Glutamatergic neuron (in vitro differentiated cells): Measurements from ENCODE around the gene FOXL3. TPM values are rescaled to one million over a fixed set of nuclear protein-coding genes. Genes with fewer than 3 reads are reported as not detected.

Experiments used
- DNase-seq: peaks from one replicate; pipeline ENCODE4 v3.0.0; 2022
- H3K27ac Mint-ChIP-seq: one replicate; pipeline ENCODE4 v1.8.0; 2020; ENCODE audit warnings: mild to moderate bottlenecking, mixed read lengths, inconsistent platforms; ENCODE audit not compliant: unreplicated experiment
- H3K27me3 Mint-ChIP-seq: one replicate; pipeline ENCODE4 v1.8.0; 2020; ENCODE audit warnings: mild to moderate bottlenecking, moderate library complexity, mixed read lengths, inconsistent platforms; ENCODE audit not compliant: unreplicated experiment
- H3K36me3 Mint-ChIP-seq: one replicate; pipeline ENCODE4 v1.8.0; 2020; ENCODE audit warnings: mild to moderate bottlenecking, mixed read lengths, inconsistent platforms; ENCODE audit not compliant: unreplicated experiment
- H3K4me1 Mint-ChIP-seq: one replicate; pipeline ENCODE4 v1.8.0; 2020; ENCODE audit warnings: mild to moderate bottlenecking, low read depth, mixed read lengths, inconsistent platforms; ENCODE audit not compliant: unreplicated experiment
- H3K4me3 Mint-ChIP-seq: one replicate; pipeline ENCODE4 v1.8.0; 2020; ENCODE audit warnings: mild to moderate bottlenecking, mixed read lengths, inconsistent platforms; ENCODE audit not compliant: unreplicated experiment
- H3K9me3 Mint-ChIP-seq: one replicate; pipeline ENCODE4 v1.8.0; 2020; ENCODE audit warnings: mild to moderate bottlenecking, moderate library complexity, mixed read lengths, inconsistent platforms; ENCODE audit not compliant: unreplicated experiment
- total RNA-seq: library from RNA; stranded (reverse); fragmentation: NEBNext Ultra II Directional; extraction: Animal tissue kit (Norgen Biotek cat#: 25700); gene quantifications from one replicate; pipeline ENCODE4 v1.2.1, GENCODE V29; 2021; ENCODE audit not compliant: unreplicated experiment
- TF ChIP-seq, protein P1 (sequence below): fragments of 200-600 bp; sonication (generic); IDR thresholded peaks from one replicate; pipeline ENCODE4 v1.5.0; 2021; ENCODE audit not compliant: partially characterized antibody, unreplicated experiment

Gene FOXL3
- total RNA-seq, 1 donor from 2014 or later: not detected

DNA sequence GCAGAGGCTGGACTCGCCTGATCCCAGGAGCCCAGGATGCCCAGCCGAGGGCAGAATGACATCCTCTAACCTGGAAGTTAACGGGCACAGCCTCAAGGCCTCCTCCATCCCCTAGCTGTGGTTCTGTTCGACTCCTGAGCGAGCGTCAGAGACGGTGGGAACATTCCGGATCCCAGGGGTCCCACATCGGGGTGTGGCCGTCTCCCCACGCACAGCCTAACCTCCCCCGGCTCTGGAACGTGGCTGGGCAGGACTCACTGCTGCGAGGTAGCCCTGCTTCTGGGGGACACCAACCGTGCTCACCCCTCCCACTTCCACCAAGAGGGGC, 8.4 kb downstream of the FOXL3 start:
- peaks cover 10% of the 10 kb centered on the region for H3K27me3 Mint-ChIP-seq
- no peak overlapping the region for H3K27ac Mint-ChIP-seq
- H3K36me3 Mint-ChIP-seq: no peaks in the 10 kb centered on the region
- no peak for DNase-seq
- no peaks in the 10 kb centered on the region for H3K4me1 Mint-ChIP-seq
- H3K4me3 Mint-ChIP-seq: no peak overlapping the region
- no peaks in the 10 kb centered on the region for H3K9me3 Mint-ChIP-seq
- TF ChIP-seq, protein P1, sequence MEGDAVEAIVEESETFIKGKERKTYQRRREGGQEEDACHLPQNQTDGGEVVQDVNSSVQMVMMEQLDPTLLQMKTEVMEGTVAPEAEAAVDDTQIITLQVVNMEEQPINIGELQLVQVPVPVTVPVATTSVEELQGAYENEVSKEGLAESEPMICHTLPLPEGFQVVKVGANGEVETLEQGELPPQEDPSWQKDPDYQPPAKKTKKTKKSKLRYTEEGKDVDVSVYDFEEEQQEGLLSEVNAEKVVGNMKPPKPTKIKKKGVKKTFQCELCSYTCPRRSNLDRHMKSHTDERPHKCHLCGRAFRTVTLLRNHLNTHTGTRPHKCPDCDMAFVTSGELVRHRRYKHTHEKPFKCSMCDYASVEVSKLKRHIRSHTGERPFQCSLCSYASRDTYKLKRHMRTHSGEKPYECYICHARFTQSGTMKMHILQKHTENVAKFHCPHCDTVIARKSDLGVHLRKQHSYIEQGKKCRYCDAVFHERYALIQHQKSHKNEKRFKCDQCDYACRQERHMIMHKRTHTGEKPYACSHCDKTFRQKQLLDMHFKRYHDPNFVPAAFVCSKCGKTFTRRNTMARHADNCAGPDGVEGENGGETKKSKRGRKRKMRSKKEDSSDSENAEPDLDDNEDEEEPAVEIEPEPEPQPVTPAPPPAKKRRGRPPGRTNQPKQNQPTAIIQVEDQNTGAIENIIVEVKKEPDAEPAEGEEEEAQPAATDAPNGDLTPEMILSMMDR: no peak

DNA sequence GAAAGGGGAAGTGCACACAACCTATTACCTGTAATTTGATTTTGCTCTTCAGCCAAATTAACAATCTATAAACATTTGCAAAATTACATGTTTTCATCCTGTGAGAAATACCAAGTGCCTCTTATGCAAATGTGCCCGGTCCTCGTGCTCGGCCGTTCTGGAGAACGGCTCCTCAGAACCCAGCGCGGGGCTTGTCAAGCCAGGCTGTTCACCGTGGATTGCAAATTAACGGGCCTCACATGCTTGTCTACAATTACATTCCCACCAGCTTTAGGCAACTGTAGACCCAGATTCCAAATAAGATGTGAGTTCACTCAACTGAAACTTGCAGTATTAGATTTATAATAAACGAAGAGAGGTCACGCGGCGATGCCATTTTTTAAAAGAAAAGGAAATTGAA, 8.8 kb downstream of the FOXL3 start:
- DNase-seq: no peak
- TF ChIP-seq, protein P1: no peak
- peaks cover 10% of the 10 kb centered on the region for H3K27me3 Mint-ChIP-seq
- H3K9me3 Mint-ChIP-seq: no peaks in the 10 kb centered on the region
- no peak overlapping the region for H3K4me3 Mint-ChIP-seq
- H3K4me1 Mint-ChIP-seq: no peaks in the 10 kb centered on the region
- no peaks in the 10 kb centered on the region for H3K36me3 Mint-ChIP-seq
- no peak overlapping the region for H3K27ac Mint-ChIP-seq

DNA sequence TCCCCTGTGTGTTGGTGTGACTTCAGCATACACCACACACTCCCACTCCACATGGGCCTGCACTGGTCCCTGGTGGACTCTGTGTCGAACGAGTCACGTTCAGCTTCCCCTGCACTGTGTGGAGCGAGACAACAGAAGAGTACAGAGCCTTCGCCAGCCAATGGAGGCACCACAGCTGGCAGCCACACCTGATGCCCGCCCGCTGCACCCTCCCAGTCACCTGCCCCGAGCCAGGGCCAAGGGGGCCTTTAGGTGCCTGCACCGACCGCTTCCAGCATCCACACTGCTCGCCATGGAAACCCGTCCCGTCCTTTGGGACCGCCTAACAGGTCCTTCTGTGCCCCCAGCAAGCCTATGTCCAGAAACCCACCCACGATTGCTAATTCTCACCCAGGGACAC, 9.2 kb downstream of the FOXL3 start:
- peaks cover 10% of the 10 kb centered on the region for H3K27me3 Mint-ChIP-seq
- H3K9me3 Mint-ChIP-seq: peaks cover under 1% of the 10 kb centered on the region
- no peak overlapping the region for H3K27ac Mint-ChIP-seq
- TF ChIP-seq, protein P1: no peak
- DNase-seq: no peak
- no peaks in the 10 kb centered on the region for H3K36me3 Mint-ChIP-seq
- H3K4me1 Mint-ChIP-seq: no peaks in the 10 kb centered on the region
- H3K4me3 Mint-ChIP-seq: no peak overlapping the region

DNA sequence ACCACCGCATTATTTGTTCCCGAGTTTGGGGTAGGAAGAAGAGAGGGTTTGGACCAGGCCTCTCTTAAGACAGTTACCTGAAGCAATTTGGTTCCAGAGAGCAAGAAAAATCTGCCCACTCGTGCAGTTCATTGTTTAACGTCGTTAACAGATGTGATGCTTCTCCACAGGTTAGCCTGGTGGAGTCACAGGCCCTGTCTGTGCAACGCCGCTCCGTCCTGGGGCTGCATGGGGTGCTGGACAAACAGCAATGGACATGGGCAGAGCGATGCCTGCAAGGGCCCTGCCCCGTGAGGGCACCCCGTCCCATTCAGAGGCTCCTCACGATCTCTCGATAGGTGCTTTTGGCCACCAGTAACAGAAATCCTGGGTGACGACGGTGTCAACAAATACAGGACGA, 9.7 kb downstream of the FOXL3 start:
- DNase-seq: no peak
- Mint-ChIP-seq H3K4me1 (no peaks in the 10 kb centered on the region), H3K9me3 (peaks cover 5% of the 10 kb centered on the region), H3K4me3 (no peak overlapping the region), H3K27me3 (peaks cover 10% of the 10 kb centered on the region), H3K36me3 (peaks cover 4% of the 10 kb centered on the region), H3K27ac (no peak overlapping the region)
- TF ChIP-seq, protein P1: no peak

DNA sequence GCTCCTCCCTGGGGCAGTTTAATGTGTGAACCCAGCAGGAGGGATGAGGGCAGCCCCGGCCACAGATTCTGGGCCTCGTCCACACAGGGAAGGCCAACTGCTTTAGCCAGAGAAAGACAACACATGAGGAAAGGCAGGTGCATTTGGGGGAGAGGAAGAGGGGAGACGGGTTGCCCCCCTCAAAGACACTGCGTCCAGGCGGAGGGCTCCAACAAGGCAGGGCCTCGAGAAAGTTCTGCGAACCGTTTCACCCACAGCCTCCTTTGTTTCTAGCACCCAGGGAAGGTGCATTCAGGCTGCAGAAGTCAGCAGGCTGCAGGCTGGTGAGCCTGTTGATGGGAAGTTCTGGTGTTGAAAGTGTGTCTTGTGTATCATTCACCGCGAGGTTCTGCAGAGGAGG, 10.1 kb downstream of the FOXL3 start:
- H3K4me1 Mint-ChIP-seq: no peaks in the 10 kb centered on the region
- H3K27ac Mint-ChIP-seq: no peak overlapping the region
- TF ChIP-seq, protein P1: no peak
- peaks cover 10% of the 10 kb centered on the region for H3K27me3 Mint-ChIP-seq
- peaks cover 6% of the 10 kb centered on the region for H3K36me3 Mint-ChIP-seq
- peaks cover 5% of the 10 kb centered on the region for H3K9me3 Mint-ChIP-seq
- no peak overlapping the region for H3K4me3 Mint-ChIP-seq
- DNase-seq: no peak
